SKM-1 treated with dmso at 0.1 percent for 144 hours (cell line): ENCODE data around the gene MAGEF1.
"Not testable (repeated sequence)": the region's sequence is repeated elsewhere in the genome, so short reads cannot be mapped to it uniquely, and the experiment has no call there.

ENCODE experiments used
- DNase-seq: peaks from one replicate; lab custom pipeline; 2025; ENCODE audit not compliant: unreplicated experiment; lab: John Stamatoyannopoulos, UW

The MAGEF1 gene

GRCh38 chr3:184743248-184743647 lies 31.4 kb upstream of the MAGEF1 start:
- DNase-seq = no peak

- DNase-seq = no peak
Measured at GRCh38 chr3:184742676-184743135, 30.8 kb upstream of the MAGEF1 start.

DNA sequence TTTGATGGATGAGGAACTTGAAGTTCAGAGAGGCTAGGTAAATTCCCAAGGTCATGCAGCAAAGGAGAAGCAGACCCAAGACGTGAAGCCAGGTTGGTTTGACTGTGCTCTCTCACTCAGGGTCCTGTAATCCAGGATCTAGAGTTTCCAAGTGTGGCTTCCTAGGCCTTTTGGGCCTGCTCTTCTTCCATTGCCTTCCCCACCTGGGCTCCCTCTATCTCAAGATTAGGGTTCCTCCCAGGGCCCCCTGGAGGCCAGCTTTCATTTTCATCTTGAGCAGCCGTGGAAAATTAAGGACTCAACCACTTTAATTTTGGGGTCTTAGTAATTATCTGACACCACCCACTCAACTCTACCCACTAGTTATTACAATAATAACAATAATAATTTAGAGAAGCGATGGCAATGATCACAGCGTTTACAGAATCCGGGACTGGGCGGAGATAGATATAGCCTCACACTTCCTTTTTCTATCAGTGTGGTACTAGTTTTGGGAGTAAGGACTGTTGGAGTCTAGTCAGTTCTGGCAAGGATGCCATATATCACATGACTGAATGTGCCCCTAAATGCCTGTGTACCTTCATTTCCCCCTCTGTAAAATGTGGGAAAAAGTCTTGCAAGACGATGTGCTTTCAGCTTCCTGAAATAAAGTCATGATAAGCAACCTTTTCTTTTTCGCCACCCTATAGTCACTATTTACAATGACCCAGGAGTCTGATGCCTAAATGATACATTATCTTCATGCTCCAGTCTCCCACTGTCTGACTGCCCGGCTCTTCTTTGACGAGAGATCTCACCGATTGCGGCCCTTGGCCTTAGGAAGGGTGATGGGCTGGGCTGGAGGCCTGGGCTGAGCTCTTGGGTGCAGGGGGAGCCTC lies 30.2 kb upstream of the MAGEF1 start:
- no peak for DNase-seq

DNA sequence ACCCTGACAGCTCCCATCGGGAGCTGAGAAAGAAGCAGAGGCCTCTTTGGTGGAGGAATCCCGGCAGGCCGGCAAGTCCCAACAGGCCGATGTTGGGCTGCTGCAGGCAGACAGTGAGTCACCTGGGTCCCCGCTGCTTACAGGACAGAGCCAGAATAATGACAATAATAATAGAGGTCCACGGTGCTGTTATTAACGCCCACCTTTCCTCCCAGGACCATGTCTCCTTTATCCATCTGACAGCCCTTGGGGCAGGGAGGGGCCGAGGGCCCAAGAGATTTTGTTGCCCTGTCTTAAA lies 29.3 kb upstream of the MAGEF1 start:
- no peak for DNase-seq

GRCh38 chr3:184740509-184741258 lies 28.8 kb upstream of the MAGEF1 start:
- DNase-seq = no peak

- DNase-seq = no peak
Measured at GRCh38 chr3:184739594-184740505, 28.0 kb upstream of the MAGEF1 start.

GRCh38 chr3:184738982-184739381 lies 27.1 kb upstream of the MAGEF1 start:
- no peak for DNase-seq

DNA sequence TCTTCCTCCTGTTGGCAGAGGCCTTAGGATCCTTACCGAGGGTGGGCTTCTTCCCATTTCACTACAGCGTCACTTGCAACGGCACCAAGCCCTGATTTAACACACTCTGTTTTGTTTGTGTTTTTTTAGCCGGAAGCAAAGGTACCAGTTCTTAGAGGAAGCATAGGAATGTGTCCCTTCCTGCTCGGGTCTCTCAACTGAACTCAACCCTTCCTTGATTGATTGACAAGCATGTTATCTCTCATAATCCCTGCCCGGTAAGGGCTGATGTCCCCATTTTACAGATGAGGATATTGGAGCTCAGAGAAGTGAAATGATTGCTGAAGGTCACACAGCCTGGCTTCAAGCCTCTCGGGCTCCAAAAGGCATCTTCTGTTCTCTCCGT lies 26.6 kb upstream of the MAGEF1 start:
- no peak for DNase-seq

DNA sequence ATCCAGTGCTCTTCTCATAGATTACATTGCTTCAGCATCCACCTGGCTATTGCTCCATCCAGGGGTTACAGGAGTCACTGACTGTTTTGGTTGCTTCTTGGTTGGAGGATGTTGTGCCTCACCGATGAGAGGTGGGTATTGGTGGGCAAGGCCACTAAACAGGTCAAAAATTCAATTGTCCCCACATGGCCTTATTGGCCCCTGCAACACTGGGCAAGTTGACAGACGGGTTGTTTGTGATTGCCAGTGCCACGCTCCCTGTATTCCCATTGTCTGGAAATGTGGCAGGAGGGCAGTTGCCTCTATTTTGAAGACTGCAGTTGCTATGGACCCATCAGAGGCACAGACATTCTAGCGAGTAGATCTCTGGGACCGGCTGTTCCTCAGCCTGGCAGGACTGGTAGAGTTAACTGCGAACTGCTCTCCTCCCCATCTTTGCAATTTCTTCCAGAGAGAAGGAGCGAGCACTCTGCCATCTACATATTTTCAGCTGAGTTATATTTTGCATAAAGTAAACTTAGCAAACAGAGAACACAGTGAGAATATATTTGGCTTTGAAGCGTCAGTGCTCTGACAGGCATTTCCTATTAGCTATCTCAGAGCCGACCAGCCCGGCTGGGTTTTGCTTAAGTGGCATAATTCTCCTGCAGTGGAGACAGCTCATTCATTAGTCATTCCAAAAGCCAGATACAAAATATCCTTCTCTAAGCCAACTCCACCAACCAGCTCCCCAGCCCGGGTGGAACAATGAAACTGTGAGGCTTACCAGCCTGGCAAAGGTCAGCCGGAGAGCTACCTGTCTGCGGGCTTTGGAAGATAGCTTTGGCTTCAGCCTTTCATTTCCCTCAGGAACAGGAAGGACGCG lies 26.0 kb upstream of the MAGEF1 start:
- DNase-seq = no peak

GRCh38 chr3:184737063-184737462 lies 25.2 kb upstream of the MAGEF1 start:
- no peak for DNase-seq

GRCh38 chr3:184734903-184735701 lies 23.2 kb upstream of the MAGEF1 start:
- DNase-seq = no peak

DNA sequence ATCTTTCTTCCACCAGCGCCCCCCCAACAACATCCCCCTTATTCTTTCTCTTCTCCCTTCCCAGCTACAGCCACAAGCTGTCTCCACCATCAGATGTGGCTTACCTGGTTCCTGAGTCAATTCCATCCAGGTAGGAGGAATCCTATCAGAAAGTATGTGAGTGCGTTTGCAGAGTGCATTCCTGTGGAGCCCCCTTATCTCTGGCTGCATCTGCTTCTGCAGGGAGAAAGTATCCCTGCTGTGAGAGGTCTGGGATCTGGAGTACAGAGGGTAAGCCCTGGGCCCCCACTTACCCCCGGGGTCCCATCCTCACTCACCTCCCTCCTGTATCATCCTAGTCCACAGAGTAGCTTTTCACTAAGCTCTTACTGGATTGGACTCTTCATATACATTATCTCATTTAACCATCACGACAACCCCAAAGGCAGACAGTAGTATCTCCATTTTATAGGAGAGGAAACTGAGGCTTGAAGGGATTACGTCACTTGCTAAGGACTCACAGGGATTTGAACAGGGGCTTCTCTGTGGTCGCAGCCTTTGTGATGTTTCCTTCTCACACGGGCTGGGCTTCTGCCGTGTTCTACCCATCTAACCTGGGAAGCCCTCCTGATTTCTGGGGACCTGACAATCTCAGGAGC lies 22.2 kb upstream of the MAGEF1 start:
- no peak for DNase-seq

- no peak for DNase-seq
Measured at GRCh38 chr3:184733181-184733580, 21.3 kb upstream of the MAGEF1 start.

GRCh38 chr3:184731786-184732537 lies 20.1 kb upstream of the MAGEF1 start:
- DNase-seq = no peak

GRCh38 chr3:184730924-184731323 lies 19.1 kb upstream of the MAGEF1 start:
- no peak for DNase-seq

GRCh38 chr3:184729154-184729553 lies 17.3 kb upstream of the MAGEF1 start:
- not testable (repeated sequence) for DNase-seq

DNA sequence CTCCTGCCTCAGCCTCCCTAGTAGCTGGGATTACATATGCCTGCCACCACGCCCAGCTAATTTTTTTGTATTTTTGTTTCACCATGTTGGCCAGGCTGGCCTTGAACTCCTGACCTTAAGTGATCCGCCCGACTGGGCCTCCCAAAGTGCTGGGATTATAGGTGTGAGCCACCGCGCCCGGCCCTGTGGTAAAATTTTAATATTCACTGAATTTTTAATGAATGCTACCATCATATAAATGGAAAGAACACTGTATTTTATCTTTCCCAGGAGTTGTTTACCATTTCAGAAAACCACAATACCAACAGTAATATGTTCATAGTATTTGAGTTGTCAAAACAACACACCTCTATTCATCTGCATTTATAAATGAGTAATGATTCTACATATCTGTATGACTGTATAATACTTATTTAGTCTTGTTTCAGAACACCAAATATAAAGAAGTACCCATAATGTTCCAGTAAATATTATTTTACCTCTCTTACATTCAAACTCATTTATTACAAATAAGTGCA lies 16.2 kb upstream of the MAGEF1 start:
- DNase-seq = no peak

DNA sequence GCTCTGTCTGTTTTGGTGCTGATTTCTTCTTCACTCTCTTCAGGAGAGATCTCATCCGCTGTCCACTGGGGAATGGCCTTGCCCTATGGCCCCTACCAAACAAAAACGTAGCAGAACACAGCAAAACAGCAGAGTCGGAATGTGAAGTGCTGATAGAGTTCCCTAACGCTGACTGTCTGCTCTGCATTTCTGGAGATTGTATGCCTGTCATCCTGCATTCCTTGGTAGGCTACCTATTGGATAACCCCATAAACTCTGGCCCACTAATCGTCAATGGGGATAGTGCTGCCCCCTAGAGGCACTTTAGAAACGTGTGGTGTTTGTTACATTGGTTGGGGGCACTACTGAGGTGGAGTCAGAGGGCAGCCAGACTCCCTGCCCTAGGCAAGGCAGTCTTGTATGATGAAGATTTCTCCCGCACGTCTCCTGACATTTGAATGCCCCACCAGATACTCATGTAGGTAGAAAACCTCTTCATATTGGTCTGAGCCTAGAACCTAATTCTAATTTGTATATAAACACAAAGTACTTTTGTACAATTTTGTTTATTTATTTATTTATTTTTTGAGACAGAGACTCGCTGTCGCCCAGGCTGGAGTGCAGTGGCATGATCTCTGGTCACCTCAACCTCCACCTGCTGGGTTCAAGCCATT lies 15.6 kb upstream of the MAGEF1 start:
- peak; percentile 55 for DNase-seq
